TTC549 (cell line): ENCODE results near the gene C16orf90.
"Not testable (repeated sequence)": the region's sequence is repeated elsewhere in the genome, so short reads cannot be mapped to it uniquely, and the experiment has no call there.

Source experiments
- FAIRE-seq: peaks from 2 replicates; lab custom pipeline; 2012; peaks lifted over from hg19 to GRCh38; lab: Jason Lieb, UNC

C16orf90 gene, protein sequence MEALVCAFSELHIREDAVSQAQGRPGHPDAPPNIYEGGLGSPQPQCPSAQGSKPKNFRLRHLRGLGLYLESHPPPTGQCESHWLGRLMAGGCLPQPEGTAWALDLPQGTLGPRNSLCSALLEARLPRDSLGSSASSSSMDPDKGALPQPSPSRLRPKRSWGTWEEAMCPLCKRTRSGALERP

DNA sequence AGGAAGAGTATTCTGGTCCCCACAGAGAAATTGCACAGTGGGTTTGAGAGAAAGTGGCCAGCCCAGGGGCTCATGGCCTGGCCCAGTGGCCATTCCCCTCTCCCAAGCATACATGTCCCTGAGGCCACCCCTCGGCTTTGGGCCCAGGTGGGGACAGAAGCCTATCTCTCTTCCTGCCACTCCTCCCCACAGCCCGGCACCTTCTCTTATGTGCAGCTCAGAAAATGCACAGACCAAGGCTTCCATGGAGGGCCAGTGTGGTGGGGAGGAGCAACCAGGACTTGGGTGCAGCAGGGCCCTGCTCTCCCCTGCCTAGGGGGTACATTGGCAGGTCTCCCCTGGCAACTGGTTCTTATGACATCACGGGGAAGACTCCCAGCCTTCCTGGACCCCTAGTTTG, at the start of gene C16orf90:
Gene C16orf90, minus strand, starts transcription at position 314 of the 400 bp plus-strand sequence. Its CDS starts 68 bp downstream, at position 246.
- FAIRE-seq, result no peak

DNA sequence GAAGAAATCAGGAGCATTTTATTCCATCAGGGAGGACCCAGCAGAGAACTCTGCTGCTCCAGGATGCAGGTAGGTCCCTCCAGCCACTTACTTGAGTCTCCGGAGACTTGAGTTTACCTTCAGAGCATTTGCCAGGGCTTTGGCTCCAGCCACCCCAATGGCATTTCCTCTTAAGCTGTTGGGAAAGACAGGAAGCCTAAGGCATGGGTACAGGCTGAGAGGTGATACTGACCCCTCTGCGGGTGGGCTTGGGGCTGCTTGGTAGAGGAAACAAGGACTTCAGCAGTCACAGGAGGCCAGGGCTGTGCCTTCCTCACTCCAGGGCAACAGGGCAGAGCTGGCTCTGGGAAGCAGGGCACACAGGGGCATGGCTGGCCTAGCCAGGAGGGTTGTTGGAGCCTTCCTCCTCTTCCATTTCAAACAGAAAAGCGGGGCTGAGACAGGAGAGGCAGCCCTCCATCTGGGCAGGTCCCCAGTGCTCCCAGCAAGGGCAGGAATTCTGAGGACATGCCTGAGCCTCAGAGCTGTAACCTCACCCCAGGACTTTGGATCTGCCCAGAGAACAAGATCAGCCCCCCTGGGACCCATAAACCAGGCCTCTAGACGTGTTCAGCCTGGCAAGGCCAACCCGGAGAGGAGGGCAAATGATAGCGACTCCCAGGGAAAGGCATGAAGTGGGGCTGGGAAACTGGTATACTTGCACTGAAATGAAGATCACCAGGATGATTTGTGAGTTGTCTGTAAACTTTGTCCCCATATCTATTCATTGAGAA, 47.5 kb upstream of the C16orf90 start:
- FAIRE-seq, result no peak

DNA sequence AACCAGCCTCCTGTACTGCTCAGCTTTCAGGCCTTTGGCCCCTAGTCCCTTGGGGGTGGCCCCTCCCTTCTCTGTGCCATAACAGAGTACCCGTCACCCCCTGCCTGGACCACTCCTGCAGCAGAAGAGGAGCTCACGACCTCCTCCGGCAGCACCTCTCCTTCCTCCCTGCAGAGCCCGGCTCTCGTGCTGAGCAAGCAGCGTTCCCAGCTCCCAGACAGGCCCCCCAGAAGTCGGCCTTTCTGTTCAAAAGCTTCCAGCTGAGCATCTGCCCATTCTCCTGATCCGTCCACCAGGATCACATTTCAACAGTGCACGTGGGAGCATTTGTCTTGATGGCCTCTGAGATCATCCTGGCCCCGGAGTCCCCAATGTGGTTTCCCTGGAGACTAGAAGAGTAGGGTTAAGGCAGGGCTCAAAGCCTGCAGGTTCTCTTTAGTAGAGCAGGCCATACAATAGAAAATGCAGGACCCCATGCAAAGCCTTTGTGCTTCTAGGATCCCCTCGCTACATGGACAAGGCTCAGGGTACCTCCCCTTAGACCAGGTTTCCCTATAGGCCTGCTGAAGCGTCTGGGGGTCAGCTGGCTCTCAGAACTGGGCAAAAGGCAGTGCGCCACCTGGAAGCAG, 46.4 kb upstream of the C16orf90 start:
- no peak for FAIRE-seq

DNA sequence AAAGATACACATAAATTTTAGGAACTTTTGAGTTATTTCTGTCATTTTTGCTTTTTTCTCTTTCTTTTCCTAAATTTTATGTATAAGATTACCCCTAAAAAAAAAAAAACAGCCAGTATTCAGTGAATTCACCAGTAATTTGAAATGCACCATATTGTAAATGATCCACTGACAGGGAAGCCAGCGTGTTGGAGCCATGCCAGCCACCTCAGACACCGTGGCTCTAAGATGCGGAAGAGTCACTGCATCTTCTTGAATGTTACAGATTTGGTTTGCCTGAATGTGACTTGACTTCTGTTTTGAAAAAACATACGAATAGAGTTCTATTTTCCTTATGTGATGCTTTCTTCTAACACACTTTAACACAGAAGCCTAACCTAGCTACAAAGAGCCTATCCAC, 42.9 kb upstream of the C16orf90 start:
- no peak for FAIRE-seq

DNA sequence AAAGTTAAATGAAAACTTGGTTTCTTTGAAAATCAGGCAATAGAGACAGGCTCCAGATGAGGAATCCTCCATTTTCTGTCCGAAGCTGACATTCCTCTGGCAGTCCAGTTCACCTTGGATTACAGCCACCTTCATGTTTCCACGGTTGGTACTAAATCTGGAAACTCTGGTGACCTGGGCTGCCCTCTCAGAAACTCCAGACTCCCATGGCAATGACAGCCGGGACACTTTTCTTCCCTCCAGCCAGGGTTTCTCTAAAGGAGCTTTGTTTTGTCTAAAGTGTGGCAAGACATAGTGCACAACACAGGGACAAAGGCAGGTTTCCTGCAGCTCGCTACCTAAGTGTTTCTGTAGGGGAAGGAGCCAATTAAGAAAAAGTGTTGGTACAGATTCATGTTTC, 41.6 kb upstream of the C16orf90 start:
- no peak for FAIRE-seq

DNA sequence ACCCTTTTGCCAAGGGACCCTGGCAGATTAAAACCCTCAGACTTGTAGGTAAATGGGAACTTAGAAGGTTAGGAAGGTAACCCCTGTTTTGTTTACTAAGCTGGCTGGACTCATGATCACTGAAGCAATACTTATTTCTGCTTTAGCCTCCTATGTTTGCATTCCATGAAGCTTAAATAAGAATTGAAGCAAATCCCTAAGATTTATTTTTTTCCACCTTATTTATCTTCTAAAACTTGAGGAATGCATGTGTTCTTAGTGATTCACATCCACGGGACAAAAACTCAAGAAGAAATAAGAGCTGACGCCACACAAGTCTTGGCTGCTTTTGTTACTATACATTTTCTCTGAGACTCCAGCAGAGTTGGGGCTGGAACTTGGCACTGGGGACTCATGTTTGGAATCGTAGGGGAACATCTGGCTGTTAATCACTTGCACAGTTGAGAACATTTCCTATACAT, 41.0 kb upstream of the C16orf90 start:
- no peak for FAIRE-seq

DNA sequence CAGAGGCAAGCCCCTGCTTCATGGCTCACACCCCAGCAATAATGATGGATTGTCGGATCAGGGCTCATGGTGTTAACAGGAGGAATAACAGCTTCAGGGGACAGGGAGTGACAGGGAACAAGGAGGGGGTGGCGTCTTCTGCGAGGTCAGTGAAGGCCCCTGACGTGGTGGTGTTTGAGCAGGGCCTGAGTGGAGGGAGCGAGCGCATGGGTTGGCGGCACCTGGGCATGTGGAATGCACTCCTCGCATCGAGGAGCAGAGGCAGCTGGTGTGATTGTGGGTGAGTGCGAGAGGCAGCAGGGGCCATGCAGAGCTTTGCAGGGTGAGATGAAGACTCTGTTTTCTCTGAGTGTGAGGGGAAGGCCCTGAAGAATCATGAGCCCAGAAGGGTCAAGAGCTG, 38.8 kb upstream of the C16orf90 start:
- no peak for FAIRE-seq

DNA sequence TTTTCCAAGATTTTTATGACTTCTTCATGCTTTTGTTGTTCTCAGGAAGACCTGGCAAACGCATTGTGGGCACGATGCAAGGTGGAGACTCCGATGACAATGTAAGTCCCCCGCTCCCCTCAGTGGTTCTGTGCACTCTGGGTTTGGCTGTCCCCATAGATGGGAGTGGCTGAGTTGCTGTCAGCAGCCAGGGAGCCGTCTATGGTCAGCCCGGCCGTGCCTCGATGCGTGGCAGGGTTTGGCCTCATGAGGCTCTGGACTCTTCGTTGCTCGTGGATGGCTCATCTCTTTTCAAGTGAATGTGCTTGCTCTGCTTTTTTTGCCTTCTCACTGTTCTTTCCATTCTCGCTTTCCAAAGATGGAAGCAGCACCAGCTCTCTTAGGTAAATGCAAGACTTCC, 37.5 kb upstream of the C16orf90 start:
- no peak for FAIRE-seq

DNA sequence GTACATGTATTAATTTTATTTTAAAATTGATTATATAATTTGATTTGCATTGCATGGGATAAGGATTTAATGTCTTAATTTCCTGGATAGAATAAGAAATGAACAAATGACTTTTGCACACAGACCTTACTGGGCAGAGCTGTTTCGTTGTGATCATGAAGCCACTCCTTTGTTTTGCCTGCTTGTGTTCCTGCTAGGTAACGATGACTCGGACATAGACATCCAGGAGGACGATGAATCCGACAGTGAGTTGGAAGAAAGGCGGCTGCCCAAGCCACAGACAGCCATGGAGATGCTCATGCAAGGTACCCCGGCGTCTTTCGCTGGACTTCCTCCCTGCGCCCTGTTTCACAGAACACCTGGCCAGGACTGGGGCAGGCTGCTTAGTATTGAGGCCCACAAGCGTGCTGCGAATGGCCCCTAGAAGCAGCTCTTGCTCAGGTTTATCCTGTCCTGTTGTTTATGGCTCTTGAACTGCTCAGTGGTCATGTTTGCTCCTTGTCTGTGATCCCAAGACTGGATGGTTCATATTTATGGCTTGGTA, 35.2 kb upstream of the C16orf90 start:
- FAIRE-seq, result no peak

DNA sequence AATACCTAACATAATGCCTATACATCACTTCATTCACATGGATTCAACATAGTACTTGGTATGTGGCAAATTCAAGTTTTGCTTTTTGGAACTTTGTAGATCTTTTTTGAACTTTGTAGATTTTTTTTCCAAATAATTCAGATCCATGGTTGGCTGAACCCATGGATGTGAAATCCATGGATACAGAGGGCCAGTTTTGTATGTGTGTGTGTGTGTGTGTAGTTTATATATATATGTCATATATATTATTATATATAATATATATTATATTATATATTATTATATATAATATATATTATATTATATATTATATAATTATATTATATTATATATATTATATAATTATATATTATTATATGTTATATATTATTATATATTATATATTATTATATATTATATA, 33.9 kb upstream of the C16orf90 start:
- no peak for FAIRE-seq

DNA sequence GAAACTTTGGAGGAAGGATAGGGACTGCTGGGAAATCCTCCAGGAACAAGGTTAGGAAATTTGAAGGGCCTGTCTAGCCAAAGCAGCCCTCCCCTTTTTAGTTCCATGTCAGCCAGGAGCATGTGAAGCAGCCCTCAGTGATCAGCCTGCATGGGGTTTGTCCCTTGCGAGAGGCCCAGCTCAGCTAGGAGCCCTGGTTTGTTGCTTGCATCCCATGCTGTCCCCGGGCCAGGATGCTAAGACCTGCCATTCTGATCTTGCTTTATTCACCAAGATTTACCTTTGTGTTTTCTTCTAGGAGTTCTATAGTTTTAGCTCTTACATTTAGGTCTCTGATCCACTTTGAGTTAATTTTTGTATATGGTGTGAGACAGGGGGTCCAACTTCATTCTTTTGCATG, 33.1 kb upstream of the C16orf90 start:
- no peak for FAIRE-seq

DNA sequence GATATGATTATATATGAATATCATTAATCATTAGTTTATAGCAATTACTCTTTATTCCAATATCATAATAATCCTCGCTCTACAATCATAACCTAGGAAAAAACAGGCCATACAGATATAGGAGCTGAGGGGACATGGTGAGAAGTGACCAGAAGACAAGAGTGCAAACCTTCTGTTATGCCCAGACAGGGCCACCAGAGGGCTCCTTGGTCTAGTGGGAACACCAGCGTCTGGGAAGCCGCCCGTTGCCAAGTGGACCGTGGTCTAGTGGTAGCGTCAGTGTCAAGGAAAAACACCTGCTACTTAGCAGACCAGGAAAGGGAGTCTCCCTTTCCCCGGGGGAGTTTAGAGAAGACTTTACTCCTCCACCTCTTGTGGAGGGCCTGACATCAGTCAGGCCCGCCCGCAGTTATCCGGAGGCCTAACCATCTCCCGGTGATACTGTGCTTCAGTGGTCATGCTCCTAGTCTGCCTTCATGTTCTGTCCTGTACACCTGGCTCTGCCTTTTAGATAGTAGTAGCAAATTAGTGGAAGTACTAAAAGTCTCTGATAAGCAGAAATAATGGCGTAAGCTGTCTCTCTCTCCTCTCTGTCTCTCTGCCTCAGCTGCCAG, 32.0 kb upstream of the C16orf90 start:
- FAIRE-seq, result not testable (repeated sequence)

DNA sequence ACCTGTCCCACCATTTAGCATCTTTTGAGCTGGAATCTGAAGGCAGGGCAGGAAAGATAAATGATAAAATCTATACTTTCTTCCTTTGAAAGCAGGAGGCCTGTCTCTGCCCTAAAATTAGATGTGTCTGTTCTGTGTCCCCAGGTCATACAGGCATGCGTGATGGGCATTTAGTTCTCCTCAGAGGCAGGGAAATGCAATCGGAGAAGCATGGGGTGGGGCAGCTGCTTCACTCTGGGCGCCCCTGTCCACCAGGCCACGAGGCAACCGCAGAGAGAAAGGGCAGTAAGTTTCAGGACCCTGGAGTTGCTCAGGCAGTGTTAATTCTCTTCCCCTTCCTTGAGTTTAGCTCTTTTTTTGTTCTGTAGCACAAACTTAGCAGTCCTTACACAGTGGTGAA, 30.7 kb upstream of the C16orf90 start:
- FAIRE-seq, result no peak

DNA sequence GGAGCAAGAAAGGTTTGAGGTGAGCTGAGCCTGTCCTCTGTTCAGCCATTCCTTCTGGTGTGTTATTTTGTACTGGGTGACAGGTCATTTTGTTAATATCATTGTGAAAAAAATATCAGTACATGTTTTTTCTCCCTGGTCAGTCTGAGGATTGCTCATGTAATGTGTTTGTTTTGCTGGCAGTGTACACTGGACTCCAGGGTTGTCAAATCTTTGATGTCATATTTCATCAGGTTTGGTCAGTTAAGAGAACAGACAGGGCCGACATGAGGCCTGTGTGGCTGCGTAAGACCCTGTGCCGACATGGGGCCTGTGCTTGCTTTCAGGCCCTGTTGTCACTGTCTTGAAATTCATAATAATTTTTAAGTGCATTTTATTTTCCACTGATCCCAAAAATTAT, 28.0 kb upstream of the C16orf90 start:
- FAIRE-seq, result no peak

DNA sequence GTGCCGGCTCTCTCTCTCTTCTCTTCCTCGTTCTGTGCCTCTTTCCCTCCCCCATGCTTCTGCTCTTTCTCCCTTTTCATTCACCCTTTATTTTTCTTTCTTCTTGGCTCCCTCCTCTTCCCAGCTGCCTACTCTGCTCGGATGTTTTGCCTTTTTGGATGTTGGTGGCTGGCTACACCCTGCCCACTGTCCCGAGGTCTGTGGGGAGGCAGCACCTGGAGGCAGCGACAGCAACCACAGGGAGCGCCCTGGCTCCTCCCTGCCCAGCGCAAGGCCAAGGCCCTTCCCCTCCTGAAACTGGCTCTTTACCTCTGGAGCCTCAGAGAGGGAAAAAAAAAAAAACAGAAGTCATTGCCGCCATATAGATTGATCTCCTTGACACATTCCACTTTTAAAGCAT, 25.6 kb upstream of the C16orf90 start:
- FAIRE-seq, result no peak

DNA sequence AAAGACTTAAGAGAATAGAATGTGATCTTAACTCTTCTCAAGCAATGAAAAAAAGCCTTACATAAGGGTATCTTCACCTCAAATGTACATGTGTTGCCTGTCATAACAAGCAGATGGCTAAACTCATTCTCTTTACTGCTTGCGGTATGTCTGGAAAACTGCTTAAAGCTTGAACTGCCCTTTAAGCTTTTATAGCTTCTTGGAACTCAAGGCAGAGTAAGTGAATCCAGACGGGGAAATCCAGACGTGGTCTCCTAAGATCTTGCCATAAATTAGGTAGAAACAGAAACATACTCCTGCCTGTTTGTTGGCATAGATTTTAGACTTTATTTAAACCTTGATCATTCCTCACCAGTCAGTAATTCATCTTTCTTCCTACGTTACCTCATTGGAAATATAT, 25.1 kb upstream of the C16orf90 start:
- no peak for FAIRE-seq

DNA sequence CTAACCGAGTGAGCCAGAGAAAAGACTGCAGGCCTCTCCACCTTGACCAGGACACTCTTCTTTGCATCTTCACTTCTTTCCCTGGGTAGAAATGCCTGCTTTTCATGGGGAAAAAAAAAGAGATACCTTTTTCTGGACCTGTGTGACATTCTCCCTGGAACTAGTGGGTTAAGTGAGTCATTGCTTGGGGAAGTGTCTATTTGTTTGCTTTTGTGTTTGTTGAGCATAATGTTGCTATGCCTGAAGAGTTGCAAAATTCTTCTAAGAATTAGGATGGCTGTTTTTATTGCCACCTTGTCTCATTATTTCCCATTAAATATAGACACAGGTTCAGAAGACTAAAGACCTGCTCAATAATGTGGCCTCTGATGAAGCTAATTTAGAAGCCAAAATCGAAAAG, 24.3 kb upstream of the C16orf90 start:
- no peak for FAIRE-seq

DNA sequence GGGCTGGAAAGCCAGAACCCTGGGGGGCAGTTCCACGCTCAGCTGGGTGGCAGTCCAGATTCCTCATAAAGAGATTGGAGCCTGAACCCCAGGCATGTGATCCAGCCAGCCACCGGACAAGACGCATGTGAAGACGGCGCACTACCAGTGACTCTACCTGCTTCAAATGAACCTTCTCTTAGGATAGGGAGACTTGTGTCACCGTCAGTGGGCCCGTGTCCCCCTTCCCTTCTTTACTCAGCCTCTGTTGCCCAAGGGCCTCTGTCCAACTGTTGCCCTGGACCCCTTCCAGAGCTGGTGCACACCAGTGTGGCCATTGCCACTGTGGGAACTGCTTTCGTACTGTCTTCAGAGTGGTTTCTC, 23.7 kb upstream of the C16orf90 start:
- no peak for FAIRE-seq

DNA sequence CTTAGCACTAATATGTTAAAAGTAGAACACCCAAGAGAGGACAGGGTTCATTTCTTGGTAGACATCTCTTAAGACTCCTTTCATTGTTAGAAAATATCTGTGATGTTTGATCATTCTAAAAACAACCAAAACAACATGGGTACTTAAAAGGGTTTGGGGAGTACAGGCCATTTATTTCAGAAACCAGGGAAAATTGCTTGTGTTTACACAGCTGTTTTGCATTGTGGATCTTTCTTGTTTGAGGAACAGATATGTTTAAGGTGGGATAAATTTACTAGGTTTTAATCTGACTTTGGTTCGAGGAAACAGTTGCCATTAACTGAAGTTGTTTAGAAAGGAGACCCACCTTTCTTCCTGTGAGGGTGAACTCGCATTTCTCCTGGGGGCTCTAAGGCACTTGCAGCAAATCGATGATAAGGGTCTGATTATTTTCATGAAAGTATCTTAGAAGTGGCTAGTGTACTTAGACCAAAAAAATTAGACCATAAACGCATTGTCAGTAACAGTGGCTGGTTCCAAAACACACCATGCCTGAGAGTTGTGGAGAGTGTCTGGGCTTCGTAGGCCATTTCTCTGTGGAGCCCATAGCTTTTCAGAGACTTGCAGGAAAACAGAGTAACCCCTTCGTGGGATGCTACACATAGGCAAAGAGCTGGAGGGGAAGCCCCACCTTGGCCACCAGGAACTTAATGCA, 23.1 kb upstream of the C16orf90 start:
- FAIRE-seq, result no peak

DNA sequence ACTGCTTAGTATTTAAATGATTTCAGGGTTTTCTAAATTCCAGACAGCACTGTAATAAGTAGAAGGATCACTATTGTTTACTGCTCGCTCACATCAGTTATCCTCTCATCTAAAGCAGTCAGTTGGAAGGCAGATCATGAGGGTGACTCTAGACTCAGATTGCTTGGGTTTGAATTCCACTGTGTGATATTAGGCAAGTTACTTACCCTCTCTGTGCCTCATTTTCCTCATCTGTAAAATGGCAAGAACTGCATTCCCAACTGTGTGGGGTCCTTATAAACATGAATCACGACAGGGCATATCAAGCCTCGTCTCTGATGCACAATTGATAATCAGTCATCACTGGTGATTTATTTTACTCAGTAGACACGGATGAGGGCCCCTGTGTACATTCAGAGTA, 20.6 kb upstream of the C16orf90 start:
- FAIRE-seq, result no peak

DNA sequence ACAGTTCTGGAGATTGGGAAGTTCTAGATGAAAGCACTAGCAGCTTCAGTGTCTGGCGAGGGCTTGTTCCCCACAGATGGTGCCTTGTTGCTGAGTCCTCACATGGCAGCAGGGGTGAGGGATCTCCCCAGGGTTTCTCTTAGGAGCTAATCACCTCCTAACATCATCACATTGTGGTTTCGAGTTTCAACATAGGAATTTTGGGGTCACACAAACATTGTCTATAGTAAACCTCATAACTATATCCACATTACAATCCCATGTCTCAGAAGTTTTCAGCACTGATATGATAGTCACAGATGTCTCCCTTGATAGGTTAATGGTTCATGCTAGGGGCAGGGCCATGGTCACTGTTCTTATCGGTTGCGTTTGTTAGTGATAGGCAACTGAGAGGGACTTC, 19.3 kb upstream of the C16orf90 start:
- FAIRE-seq, result no peak

DNA sequence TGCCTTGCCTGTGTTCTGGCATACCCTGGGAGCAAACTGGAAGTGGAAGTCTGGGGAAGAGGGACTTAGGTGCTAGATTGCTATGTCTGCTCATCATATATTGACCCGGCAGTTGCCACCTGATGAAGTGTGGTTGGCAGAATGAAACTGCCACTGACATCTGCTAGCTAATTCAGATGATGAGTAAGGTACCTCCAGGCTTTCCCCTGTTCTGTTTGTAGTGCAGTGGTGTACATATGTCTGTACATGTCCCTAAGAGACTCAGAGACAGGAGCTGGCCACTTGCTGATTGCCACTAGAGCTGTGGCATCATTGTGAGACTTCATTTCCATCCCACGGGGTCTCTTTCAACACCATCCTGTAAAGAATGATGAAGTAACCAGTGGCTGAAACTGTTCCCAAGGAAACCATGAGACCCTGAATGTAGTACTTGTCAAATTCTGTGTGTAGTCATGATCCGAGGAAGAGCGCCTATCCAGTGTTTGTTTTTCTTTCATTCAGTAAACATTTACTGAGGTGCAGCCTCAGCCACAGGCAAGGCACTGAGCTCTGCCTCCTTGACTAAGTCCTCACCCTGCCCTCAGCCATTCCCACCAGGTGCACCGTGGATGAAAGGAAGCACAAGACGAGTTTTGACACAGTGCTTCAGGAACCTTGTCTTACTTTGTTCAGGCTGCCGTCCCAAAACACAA, 18.7 kb upstream of the C16orf90 start:
- no peak for FAIRE-seq
